Measurements from ENCODE around the gene MTUS2.

GRCh38 chr13:28983641-28984040 lies 163.5 kb downstream of the MTUS2 start:
- TF ChIP-seq ZNF274 (IDR thresholded peaks at IDR 0.05; ENCODE audit: low read depth, low read length) (no peak), YY1 (IDR thresholded peaks at IDR 0.05; ENCODE audit: insufficient read depth, insufficient read length) (no peak), SUZ12 (IDR thresholded peaks at IDR 0.05; ENCODE audit: extremely low read depth, insufficient read depth, insufficient read length) (no peak)
